ENCODE results near the gene C1orf52.

C1orf52 gene

GRCh38 chr1:85228972-85229371 lies 30.5 kb downstream of the C1orf52 start:
- DNase-seq = no peak

GRCh38 chr1:85225624-85226380 lies 33.7 kb downstream of the C1orf52 start:
- peak; percentile 36 for DNase-seq

- peak; percentile 94 for DNase-seq
These were observed 34.5 kb downstream of the C1orf52 start for GRCh38 chr1:85224734-85225623.

- no peak for DNase-seq
These were observed 35.2 kb downstream of the C1orf52 start for GRCh38 chr1:85224295-85224694.

- no peak for DNase-seq
These were observed 36.1 kb downstream of the C1orf52 start for GRCh38 chr1:85223334-85223733.

GRCh38 chr1:85220756-85221201 lies 38.7 kb downstream of the C1orf52 start:
- DNase-seq = no peak

- peak; percentile 65 for DNase-seq
These were observed 39.4 kb downstream of the C1orf52 start for GRCh38 chr1:85219853-85220610.

- no peak for DNase-seq
These were observed 42.8 kb downstream of the C1orf52 start for GRCh38 chr1:85216697-85217096.

GRCh38 chr1:85214654-85215053 lies 44.8 kb downstream of the C1orf52 start:
- no peak for DNase-seq

- DNase-seq = no peak
These were observed 51.0 kb downstream of the C1orf52 start for GRCh38 chr1:85208488-85208887.

- DNase-seq = no peak
These were observed 55.8 kb downstream of the C1orf52 start for GRCh38 chr1:85203573-85204171.

GRCh38 chr1:85202864-85203255 lies 56.6 kb downstream of the C1orf52 start:
- DNase-seq = no peak

GRCh38 chr1:85202092-85202863 lies 57.2 kb downstream of the C1orf52 start:
- DNase-seq = peak; percentile 37

- peak; percentile 79 for DNase-seq
These were observed 57.9 kb downstream of the C1orf52 start for GRCh38 chr1:85201340-85202091.

- DNase-seq = peak; percentile 91
These were observed 58.8 kb downstream of the C1orf52 start, which contains the start of gene SYDE2 for GRCh38 chr1:85200463-85201339. Gene SYDE2, minus strand, starts transcription at chr1:85201016. Its CDS starts 20 bp downstream, at chr1:85200996.

Measured in OCI-M1 (cell line).